D721Med (cell line): ENCODE results near the gene JMJD8.

Experiments used
- DNase-seq: peaks from one replicate; pipeline ENCODE4 v3.0.0; 2011; ENCODE audit warnings: low spot score; ENCODE audit not compliant: insufficient read length
- FAIRE-seq: peaks from 2 replicates; lab custom pipeline; 2011; peaks lifted over from hg19 to GRCh38; lab: Jason Lieb, UNC
- TF ChIP-seq, protein P1 (sequence below): IDR thresholded peaks from 2 replicates; pipeline ENCODE4 v1.5.1; 2012; ENCODE audit warnings: mild to moderate bottlenecking, control low read depth; ENCODE audit not compliant: insufficient read depth; ENCODE audit errors: missing control alignments

JMJD8 gene

DNA sequence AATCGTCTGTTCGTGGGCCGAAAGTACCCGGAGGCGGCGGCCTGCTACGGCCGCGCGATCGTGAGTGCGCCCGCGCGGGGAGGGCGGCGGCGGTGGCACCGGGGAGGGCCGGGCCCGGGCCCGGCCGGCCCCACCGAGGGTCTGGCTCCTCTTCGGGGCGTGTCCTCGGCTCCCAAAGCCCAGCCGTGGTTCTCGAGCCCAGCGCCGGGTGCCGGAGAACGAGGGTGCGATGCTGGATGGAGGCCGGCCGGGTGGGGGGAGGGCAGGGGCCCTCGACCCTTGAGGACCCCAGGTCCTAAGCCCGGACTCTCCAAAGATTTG is 3.5 kb downstream of the JMJD8 start:
- no peak for FAIRE-seq
- DNase-seq: no peak
- TF ChIP-seq, protein P1, sequence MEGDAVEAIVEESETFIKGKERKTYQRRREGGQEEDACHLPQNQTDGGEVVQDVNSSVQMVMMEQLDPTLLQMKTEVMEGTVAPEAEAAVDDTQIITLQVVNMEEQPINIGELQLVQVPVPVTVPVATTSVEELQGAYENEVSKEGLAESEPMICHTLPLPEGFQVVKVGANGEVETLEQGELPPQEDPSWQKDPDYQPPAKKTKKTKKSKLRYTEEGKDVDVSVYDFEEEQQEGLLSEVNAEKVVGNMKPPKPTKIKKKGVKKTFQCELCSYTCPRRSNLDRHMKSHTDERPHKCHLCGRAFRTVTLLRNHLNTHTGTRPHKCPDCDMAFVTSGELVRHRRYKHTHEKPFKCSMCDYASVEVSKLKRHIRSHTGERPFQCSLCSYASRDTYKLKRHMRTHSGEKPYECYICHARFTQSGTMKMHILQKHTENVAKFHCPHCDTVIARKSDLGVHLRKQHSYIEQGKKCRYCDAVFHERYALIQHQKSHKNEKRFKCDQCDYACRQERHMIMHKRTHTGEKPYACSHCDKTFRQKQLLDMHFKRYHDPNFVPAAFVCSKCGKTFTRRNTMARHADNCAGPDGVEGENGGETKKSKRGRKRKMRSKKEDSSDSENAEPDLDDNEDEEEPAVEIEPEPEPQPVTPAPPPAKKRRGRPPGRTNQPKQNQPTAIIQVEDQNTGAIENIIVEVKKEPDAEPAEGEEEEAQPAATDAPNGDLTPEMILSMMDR: no peak

DNA sequence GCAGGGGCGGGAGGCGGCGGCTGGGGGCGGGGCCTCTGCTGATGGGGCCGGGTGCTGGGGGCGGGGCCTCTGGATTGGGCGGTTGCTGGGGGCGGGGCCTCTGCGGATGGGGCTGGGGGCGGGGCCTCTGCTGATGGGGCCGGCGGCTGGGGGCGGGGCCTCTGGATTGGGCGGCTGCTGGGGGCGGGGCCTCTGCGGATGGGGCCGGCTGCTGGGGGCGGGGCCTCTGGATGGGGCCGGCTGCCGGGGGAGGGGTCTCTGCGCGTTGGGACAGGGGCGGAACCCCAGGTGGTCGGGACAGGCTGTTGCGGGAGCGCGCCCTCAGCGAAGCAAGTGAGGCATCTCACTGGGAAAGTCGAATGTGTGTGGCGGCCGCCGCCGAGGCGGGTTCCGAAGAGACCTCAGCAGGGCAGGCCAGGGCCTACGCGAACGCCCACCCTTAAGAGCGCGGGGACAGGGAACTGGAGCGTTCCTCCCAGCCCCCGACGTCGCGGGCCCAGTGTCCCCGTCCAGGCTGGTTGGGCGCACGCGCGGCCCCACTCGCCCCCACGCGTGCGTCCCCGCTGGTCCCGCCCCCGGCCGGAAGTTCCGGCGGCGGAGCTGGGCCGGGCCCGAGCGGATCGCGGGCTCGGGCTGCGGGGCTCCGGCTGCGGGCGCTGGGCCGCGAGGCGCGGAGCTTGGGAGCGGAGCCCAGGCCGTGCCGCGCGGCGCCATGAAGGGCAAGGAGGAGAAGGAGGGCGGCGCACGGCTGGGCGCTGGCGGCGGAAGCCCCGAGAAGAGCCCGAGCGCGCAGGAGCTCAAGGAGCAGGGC is 4.1 kb downstream of the JMJD8 start, which contains the start of gene STUB1:
Gene STUB1 (plus strand): TSS at position 597 of the 811 bp plus-strand sequence. CDS start 116 bp downstream, at position 713.
- DNase-seq (no peak), FAIRE-seq (no peak)
- TF ChIP-seq, protein P1: no peak

- no peak for FAIRE-seq
- TF ChIP-seq, protein P1: no peak
- no peak for DNase-seq
Observed at GRCh38 chr16:678858-679813, 5.0 kb downstream of the JMJD8 start.

- FAIRE-seq (no peak), DNase-seq (no peak)
- TF ChIP-seq, protein P1: no peak
Observed at GRCh38 chr16:678209-678857, 5.8 kb downstream of the JMJD8 start.

DNA sequence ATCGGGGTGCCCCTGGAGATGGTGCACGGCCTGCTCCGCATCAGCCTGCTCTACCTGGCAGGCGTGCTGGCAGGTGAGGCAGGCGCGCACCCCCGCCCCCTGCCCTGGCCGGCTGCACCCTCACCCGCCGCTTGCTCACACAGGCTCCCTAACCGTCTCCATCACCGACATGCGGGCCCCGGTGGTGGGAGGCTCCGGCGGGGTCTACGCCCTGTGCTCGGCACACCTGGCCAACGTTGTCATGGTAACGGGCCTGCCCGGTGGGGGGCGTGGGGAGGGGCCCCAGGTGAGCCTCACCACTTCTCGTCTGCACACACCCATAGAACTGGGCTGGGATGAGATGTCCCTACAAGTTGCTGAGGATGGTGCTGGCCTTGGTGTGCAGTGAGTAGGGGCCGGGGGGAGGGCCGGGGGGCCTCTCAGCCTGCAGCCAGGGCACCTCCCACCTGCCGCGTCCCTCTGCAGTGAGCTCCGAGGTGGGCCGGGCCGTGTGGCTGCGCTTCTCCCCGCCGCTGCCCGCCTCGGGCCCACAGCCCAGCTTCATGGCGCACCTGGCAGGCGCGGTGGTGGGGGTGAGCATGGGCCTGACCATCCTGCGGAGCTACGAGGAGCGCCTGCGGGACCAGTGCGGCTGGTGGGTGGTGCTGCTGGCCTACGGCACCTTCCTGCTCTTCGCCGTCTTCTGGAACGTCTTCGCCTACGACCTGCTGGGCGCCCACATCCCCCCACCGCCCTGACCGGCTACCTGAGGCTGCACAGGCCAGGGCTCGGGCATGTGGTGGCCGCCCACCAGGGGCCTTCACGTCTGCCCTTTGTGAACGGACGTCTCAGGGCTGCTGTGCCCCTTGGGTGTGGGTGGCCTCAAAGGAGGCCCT is 6.6 kb downstream of the JMJD8 start:
- TF ChIP-seq, protein P1: no peak
- FAIRE-seq: no peak
- no peak for DNase-seq

DNA sequence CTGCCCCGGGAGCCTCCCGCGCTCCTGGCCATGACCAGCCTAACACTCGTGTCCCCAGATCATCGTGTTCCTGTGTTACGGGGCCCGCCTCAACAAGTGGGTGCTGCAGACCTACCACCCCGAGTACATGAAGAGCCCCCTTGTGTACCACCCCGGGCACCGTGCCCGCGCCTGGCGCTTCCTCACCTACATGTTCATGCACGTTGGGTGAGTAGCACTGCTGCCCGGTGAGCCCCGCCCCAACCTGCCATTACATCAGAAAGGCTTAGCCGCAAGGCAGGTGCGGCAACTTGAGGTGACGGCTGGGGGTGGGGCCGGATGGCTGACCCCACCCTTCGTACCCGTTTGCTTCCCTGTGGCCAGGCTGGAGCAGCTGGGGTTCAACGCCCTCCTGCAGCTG is 7.2 kb downstream of the JMJD8 start:
- TF ChIP-seq, protein P1: no peak
- no peak for DNase-seq
- no peak for FAIRE-seq
